HG02970 (cell line): ENCODE measurements around the gene RGS12.

Experiments used
- ATAC-seq: cut with Tn5 transposase; IDR thresholded peaks from one replicate; pipeline ENCODE4 v1.9.1; 2021; ENCODE audit warnings: mild to moderate bottlenecking, moderate library complexity, moderate number of reproducible peaks; ENCODE audit not compliant: unreplicated experiment, low FRiP score

RGS12 gene

GRCh38 chr4:3252831-3253641, 39.8 kb upstream of the RGS12 start:
- ATAC-seq, result no peak

GRCh38 chr4:3253808-3254207, 39.0 kb upstream of the RGS12 start:
- no peak for ATAC-seq

- ATAC-seq, result no peak
Observed at GRCh38 chr4:3254302-3255131, 38.3 kb upstream of the RGS12 start.

GRCh38 chr4:3255611-3256186, 37.1 kb upstream of the RGS12 start:
- no peak for ATAC-seq

GRCh38 chr4:3256230-3257102, 36.4 kb upstream of the RGS12 start:
- no peak for ATAC-seq

GRCh38 chr4:3257103-3257555, 35.7 kb upstream of the RGS12 start:
- ATAC-seq, result no peak

- ATAC-seq, result no peak
Observed at GRCh38 chr4:3257556-3258482, 35.0 kb upstream of the RGS12 start.

GRCh38 chr4:3261411-3262207, 31.2 kb upstream of the RGS12 start:
- no peak for ATAC-seq

GRCh38 chr4:3262208-3263052, 30.4 kb upstream of the RGS12 start:
- ATAC-seq, result no peak

- no peak for ATAC-seq
Observed at GRCh38 chr4:3263053-3263875, 29.6 kb upstream of the RGS12 start.

GRCh38 chr4:3263876-3264193, 29.0 kb upstream of the RGS12 start:
- no peak for ATAC-seq

GRCh38 chr4:3266076-3266475, 26.7 kb upstream of the RGS12 start:
- ATAC-seq, result no peak

GRCh38 chr4:3267576-3268394, 25.0 kb upstream of the RGS12 start:
- no peak for ATAC-seq

- ATAC-seq, result no peak
Observed at GRCh38 chr4:3268395-3269104, 24.3 kb upstream of the RGS12 start.
